ENCODE data around the gene LARP4B. TPM values are rescaled to one million over a fixed set of nuclear protein-coding genes. Genes with fewer than 3 reads are reported as not detected.
"Not testable (repeated sequence)": the region's sequence is repeated elsewhere in the genome, so short reads cannot be mapped to it uniquely, and the experiment has no call there.

The LARP4B gene
- total RNA-seq, 1 experiment from 2014 or later, result 122 TPM

DNA sequence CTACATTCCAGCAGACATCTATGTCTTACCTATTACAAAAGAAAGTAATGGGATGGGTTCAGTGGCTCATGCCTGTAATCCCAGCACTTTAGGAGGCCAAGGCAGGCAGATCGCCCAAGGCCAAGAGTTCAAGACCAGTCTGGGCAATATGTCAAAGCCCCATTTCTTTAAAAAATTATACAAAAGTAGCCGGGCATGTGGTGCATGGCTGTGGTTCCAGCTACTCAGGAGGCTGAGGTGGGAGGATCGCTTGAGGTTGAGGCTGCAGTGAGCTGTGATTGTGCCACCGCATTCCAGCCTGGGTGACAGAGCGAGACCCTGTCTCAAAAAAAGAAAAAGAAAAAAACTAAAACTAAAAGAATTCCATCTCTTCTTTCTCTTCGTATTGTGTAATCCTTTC, 2.7 kb upstream of the LARP4B start:
- H3K4me2 ChIP-seq (ENCODE audit: low read length); H3K9ac ChIP-seq (ENCODE audit: low read length); H3K27ac ChIP-seq (ENCODE audit: low read depth, low read length); H3K36me3 ChIP-seq (ENCODE audit: control insufficient read depth in 1 of 2, insufficient read depth in 2 of 2, low read length in 2 of 2); H3K27me3 ChIP-seq (ENCODE audit: insufficient read depth, low read length); BruUV-seq (replicated peaks); CTCF ChIA-PET; H2AFZ ChIP-seq (ENCODE audit: low read depth, low read length, poor library complexity, severe bottlenecking); POLR2A ChIA-PET; H3K9me3 ChIP-seq (ENCODE audit: control insufficient read depth in 1 of 2, insufficient read depth in 1 of 2, low read depth in 1 of 2, low read length in 2 of 2); H3K9me2 ChIP-seq (ENCODE audit: insufficient read depth); RAD21 ChIA-PET (ENCODE audit: low non-redundant PET in 1 of 2, low total read pairs in 2 of 2, uncharacterized antibody in 2 of 2, unreplicated experiment in 2 of 2); ATAC-seq; H3K4me3 ChIP-seq (replicated peaks in 1 of 2; ENCODE audit: low read depth in 1 of 2, low read length in 2 of 2); DNase-seq (ENCODE audit: low read depth, low spot score): not testable (repeated sequence)
- Histone ChIP-seq H3K79me2 (ENCODE audit: insufficient read depth, low read length) (peaks cover 20% of the 10 kb centered on the region), H4K20me1 (ENCODE audit: insufficient read depth) (peaks cover 14% of the 10 kb centered on the region; the same call in 1 of the 2 replicates), H3K4me1 (ENCODE audit: control insufficient read depth in 1 of 2, insufficient read depth in 2 of 2, low read length in 2 of 2) (peaks cover 9 to 10% of the 10 kb centered on the region in 2 experiments; a peak in 3 of 4 replicates)
- intact Hi-C loops (cut with micrococcal nuclease), result loop anchor here (10.0 kb wide), 1 partner anchor 121 kb away; the partner anchor contains the start of gene WDR37

DNA sequence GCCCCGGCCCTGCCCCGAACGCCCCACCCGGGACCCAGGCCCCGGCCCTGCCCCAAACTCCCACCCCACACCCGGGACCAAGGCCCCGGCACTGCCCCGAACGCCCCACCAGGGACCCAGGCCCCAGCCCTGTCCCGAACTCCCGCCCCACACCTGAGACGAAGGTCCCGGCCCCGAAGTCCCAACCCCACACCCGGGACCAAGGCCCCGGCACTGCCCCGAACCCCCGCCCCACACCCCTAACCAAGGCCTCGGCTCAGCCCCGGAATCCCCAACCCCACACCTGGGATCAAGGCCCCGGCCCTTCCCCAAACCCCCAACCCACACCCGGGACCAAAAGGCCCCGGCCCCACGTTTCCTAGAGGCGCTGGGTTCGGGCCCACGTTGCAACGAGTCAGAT, 1.1 kb upstream of the LARP4B start:
- intact Hi-C loops (cut with micrococcal nuclease), result loop anchor here (10.0 kb wide), 1 partner anchor 122 kb away; the partner anchor contains the start of gene WDR37
- BruUV-seq (replicated peaks), result no TSS peak
- ChIA-PET POLR2A (interaction anchor here (0.7 kb wide), 1 partner anchor 727 kb away, joined by 5 read pairs; no protein-coding TSS in a partner anchor), RAD21 (ENCODE audit: low non-redundant PET in 1 of 2, low total read pairs in 2 of 2, uncharacterized antibody in 2 of 2, unreplicated experiment in 2 of 2) (no interaction called here), CTCF (no interaction called here)
- Histone ChIP-seq H3K9ac (ENCODE audit: low read length) (peak overlapping the region; percentile 75), H3K4me3 (replicated peaks in 1 of 2; ENCODE audit: low read depth in 1 of 2, low read length in 2 of 2) (peak overlapping the region; percentile 56 to 65), H2AFZ (ENCODE audit: low read depth, low read length, poor library complexity, severe bottlenecking) (no peak overlapping the region), H3K36me3 (ENCODE audit: control insufficient read depth in 1 of 2, insufficient read depth in 2 of 2, low read length in 2 of 2) (no peaks in the 10 kb centered on the region), H3K79me2 (ENCODE audit: insufficient read depth, low read length) (peaks cover 35% of the 10 kb centered on the region), H3K27ac (ENCODE audit: low read depth, low read length) (no peak overlapping the region), H3K9me3 (ENCODE audit: control insufficient read depth in 1 of 2, insufficient read depth in 1 of 2, low read depth in 1 of 2, low read length in 2 of 2) (no peaks in the 10 kb centered on the region), H3K27me3 (ENCODE audit: insufficient read depth, low read length) (no peaks in the 10 kb centered on the region), H3K9me2 (ENCODE audit: insufficient read depth) (no peaks in the 10 kb centered on the region), H3K4me1 (ENCODE audit: control insufficient read depth in 1 of 2, insufficient read depth in 2 of 2, low read length in 2 of 2) (peaks cover 9 to 10% of the 10 kb centered on the region in 2 experiments; a peak in 3 of 4 replicates), H3K4me2 (ENCODE audit: low read length) (peak overlapping the region; percentile 62), H4K20me1 (ENCODE audit: insufficient read depth) (peaks cover 28% of the 10 kb centered on the region; the same call in 1 of the 2 replicates)
- TF ChIP-seq POLR2AphosphoS5 (IDR thresholded peaks at IDR 0.05; ENCODE audit: low read depth, low read length) (no peak), TCF7L2 (IDR thresholded peaks at IDR 0.05; ENCODE audit: borderline replicate concordance, extremely low read depth, insufficient read depth, insufficient read length) (no peak), JUND (IDR thresholded peaks at IDR 0.05) (no peak), SIN3A (IDR thresholded peaks at IDR 0.05; ENCODE audit: low read depth) (no peak), ZFX (IDR thresholded peaks at IDR 0.05) (no peak), EZH2 (IDR thresholded peaks at IDR 0.05) (no peak), ELF1 (IDR thresholded peaks at IDR 0.05; ENCODE audit: borderline replicate concordance, low read depth) (no peak), FOSL1 (IDR thresholded peaks at IDR 0.05; ENCODE audit: low read depth) (no peak), SP1 (IDR thresholded peaks at IDR 0.05; ENCODE audit: low read depth) (no peak), RAD21 (IDR thresholded peaks at IDR 0.05; ENCODE audit: low read depth) (no peak), POLR2A (IDR thresholded peaks at IDR 0.05; ENCODE audit: borderline replicate concordance, extremely low read depth, insufficient read depth, insufficient read length) (no peak), ZNF274 (IDR thresholded peaks at IDR 0.05; ENCODE audit: low read depth, low read length) (no peak)
- TF ChIP-seq, protein P1, sequence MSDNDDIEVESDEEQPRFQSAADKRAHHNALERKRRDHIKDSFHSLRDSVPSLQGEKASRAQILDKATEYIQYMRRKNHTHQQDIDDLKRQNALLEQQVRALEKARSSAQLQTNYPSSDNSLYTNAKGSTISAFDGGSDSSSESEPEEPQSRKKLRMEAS (IDR thresholded peaks at IDR 0.05), result no peak
- TF ChIP-seq, protein P2, sequence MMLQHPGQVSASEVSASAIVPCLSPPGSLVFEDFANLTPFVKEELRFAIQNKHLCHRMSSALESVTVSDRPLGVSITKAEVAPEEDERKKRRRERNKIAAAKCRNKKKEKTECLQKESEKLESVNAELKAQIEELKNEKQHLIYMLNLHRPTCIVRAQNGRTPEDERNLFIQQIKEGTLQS (IDR thresholded peaks at IDR 0.05), result no peak
- TF ChIP-seq, protein P3, sequence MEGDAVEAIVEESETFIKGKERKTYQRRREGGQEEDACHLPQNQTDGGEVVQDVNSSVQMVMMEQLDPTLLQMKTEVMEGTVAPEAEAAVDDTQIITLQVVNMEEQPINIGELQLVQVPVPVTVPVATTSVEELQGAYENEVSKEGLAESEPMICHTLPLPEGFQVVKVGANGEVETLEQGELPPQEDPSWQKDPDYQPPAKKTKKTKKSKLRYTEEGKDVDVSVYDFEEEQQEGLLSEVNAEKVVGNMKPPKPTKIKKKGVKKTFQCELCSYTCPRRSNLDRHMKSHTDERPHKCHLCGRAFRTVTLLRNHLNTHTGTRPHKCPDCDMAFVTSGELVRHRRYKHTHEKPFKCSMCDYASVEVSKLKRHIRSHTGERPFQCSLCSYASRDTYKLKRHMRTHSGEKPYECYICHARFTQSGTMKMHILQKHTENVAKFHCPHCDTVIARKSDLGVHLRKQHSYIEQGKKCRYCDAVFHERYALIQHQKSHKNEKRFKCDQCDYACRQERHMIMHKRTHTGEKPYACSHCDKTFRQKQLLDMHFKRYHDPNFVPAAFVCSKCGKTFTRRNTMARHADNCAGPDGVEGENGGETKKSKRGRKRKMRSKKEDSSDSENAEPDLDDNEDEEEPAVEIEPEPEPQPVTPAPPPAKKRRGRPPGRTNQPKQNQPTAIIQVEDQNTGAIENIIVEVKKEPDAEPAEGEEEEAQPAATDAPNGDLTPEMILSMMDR (IDR thresholded peaks at IDR 0.05 in 2 of 3, conservative IDR thresholded peaks at IDR 0.05 in 1 of 3; ENCODE audit: borderline replicate concordance in 1 of 3, insufficient read depth in 1 of 3, low read depth in 2 of 3, low read length in 2 of 3), result no peak
- TF ChIP-seq, protein P4, sequence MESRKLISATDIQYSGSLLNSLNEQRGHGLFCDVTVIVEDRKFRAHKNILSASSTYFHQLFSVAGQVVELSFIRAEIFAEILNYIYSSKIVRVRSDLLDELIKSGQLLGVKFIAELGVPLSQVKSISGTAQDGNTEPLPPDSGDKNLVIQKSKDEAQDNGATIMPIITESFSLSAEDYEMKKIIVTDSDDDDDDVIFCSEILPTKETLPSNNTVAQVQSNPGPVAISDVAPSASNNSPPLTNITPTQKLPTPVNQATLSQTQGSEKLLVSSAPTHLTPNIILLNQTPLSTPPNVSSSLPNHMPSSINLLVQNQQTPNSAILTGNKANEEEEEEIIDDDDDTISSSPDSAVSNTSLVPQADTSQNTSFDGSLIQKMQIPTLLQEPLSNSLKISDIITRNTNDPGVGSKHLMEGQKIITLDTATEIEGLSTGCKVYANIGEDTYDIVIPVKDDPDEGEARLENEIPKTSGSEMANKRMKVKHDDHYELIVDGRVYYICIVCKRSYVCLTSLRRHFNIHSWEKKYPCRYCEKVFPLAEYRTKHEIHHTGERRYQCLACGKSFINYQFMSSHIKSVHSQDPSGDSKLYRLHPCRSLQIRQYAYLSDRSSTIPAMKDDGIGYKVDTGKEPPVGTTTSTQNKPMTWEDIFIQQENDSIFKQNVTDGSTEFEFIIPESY (IDR thresholded peaks at IDR 0.05; ENCODE audit: extremely low read depth, insufficient replicate concordance, low read length), result no peak
- DNase-seq (ENCODE audit: low read depth, low spot score), result no peak
- no peak for ATAC-seq

Measured in HCT116 (cell line).